ENCODE results near the gene DUSP8. TPM values are rescaled to one million over a fixed set of nuclear protein-coding genes. Genes with fewer than 3 reads are reported as not detected.
"Not testable (repeated sequence)": the region's sequence is repeated elsewhere in the genome, so short reads cannot be mapped to it uniquely, and the experiment has no call there.

DUSP8 gene
- polyA plus RNA-seq, 4 donors = 3.1 to 15.0 (median 7.1) TPM

GRCh38 chr11:1512531-1513258 is 59.4 kb downstream of the DUSP8 start:
- not testable (repeated sequence) for DNase-seq; FAIRE-seq; H3K27ac ChIP-seq (ENCODE audit: low read depth in 1 of 3, low read length in 2 of 3); H3K27me3 ChIP-seq (ENCODE audit: control insufficient read depth in 3 of 3, insufficient read depth in 3 of 3, low read length in 3 of 3); H3K9me3 ChIP-seq (ENCODE audit: control insufficient read depth in 2 of 2, insufficient read depth in 1 of 2, low read depth in 1 of 2, low read length in 1 of 2); H3K4me3 ChIP-seq (ENCODE audit: low read depth in 1 of 3, low read length in 3 of 3); H3K4me1 ChIP-seq (ENCODE audit: control insufficient read depth in 3 of 3, insufficient read depth in 2 of 3, low read depth in 1 of 3, low read length in 2 of 3)
- peaks cover 0 to 23% (median 0%) of the 10 kb centered on the region in 3 donors for H3K36me3 ChIP-seq (ENCODE audit: control insufficient read depth in 3 of 3, insufficient read depth in 2 of 3, low read depth in 1 of 3, low read length in 3 of 3)
- 68 to 76% (median 71%) methylated on average over 7 to 9 of the region's 9 CpGs for WGBS, 3 donors

- H3K27ac ChIP-seq (ENCODE audit: low read depth in 1 of 3, low read length in 2 of 3) = no peak overlapping the region
- no peaks in the 10 kb centered on the region for H3K27me3 ChIP-seq (ENCODE audit: control insufficient read depth in 3 of 3, insufficient read depth in 3 of 3, low read length in 3 of 3)
- whole genome bisulfite sequencing, 3 donors = 74 to 80% (median 75%) methylated on average over 12 of the region's 12 CpGs
- no peaks in the 10 kb centered on the region for H3K9me3 ChIP-seq (ENCODE audit: control insufficient read depth in 2 of 2, insufficient read depth in 1 of 2, low read depth in 1 of 2, low read length in 1 of 2)
- H3K4me1 ChIP-seq (ENCODE audit: control insufficient read depth in 3 of 3, insufficient read depth in 2 of 3, low read depth in 1 of 3, low read length in 2 of 3) = peaks cover 0 to 4% (median 2%) of the 10 kb centered on the region in 3 donors
- DNase-seq (no peak), FAIRE-seq (no peak)
- no peak overlapping the region for H3K4me3 ChIP-seq (ENCODE audit: low read depth in 1 of 3, low read length in 3 of 3)
- H3K36me3 ChIP-seq (ENCODE audit: control insufficient read depth in 3 of 3, insufficient read depth in 2 of 3, low read depth in 1 of 3, low read length in 3 of 3) = peaks cover 0 to 19% (median 0%) of the 10 kb centered on the region in 3 donors
Observed at GRCh38 chr11:1511937-1512496, 60.1 kb downstream of the DUSP8 start.

- Histone ChIP-seq H3K4me1 (ENCODE audit: control insufficient read depth in 3 of 3, insufficient read depth in 2 of 3, low read depth in 1 of 3, low read length in 2 of 3) (peaks cover 0 to 4% (median 2%) of the 10 kb centered on the region in 3 donors), H3K9me3 (ENCODE audit: control insufficient read depth in 2 of 2, insufficient read depth in 1 of 2, low read depth in 1 of 2, low read length in 1 of 2) (no peaks in the 10 kb centered on the region), H3K4me3 (ENCODE audit: low read depth in 1 of 3, low read length in 3 of 3) (no peak overlapping the region), H3K36me3 (ENCODE audit: control insufficient read depth in 3 of 3, insufficient read depth in 2 of 3, low read depth in 1 of 3, low read length in 3 of 3) (peaks cover 0 to 22% (median 0%) of the 10 kb centered on the region in 3 donors), H3K27ac (ENCODE audit: low read depth in 1 of 3, low read length in 2 of 3) (no peak overlapping the region), H3K27me3 (ENCODE audit: control insufficient read depth in 3 of 3, insufficient read depth in 3 of 3, low read length in 3 of 3) (no peaks in the 10 kb centered on the region)
- DNase-seq (no peak), FAIRE-seq (no peak)
- 83 to 86% (median 83%) methylated on average over 11 of the region's 11 CpGs for WGBS, 3 donors
Observed at GRCh38 chr11:1510928-1511327, 61.1 kb downstream of the DUSP8 start.

- WGBS, 3 donors = 78 to 91% (median 86%) methylated on average over 9 to 16 of the region's 18 CpGs
Observed at GRCh38 chr11:1510351-1510750, 61.7 kb downstream of the DUSP8 start.

GRCh38 chr11:1509626-1510255 is 62.3 kb downstream of the DUSP8 start:
- FAIRE-seq = no peak
- WGBS, 3 donors = 83 to 85% (median 85%) methylated on average over 10 to 20 of the region's 20 CpGs
- no peaks in the 10 kb centered on the region for H3K9me3 ChIP-seq (ENCODE audit: control insufficient read depth in 2 of 2, insufficient read depth in 1 of 2, low read depth in 1 of 2, low read length in 1 of 2)
- no peak overlapping the region for H3K27ac ChIP-seq (ENCODE audit: low read depth in 1 of 3, low read length in 2 of 3)
- H3K4me3 ChIP-seq (ENCODE audit: low read depth in 1 of 3, low read length in 3 of 3) = no peak overlapping the region
- no peak for DNase-seq
- H3K4me1 ChIP-seq (ENCODE audit: control insufficient read depth in 3 of 3, insufficient read depth in 2 of 3, low read depth in 1 of 3, low read length in 2 of 3) = no peaks in the 10 kb centered on the region
- no peaks in the 10 kb centered on the region for H3K27me3 ChIP-seq (ENCODE audit: control insufficient read depth in 3 of 3, insufficient read depth in 3 of 3, low read length in 3 of 3)
- H3K36me3 ChIP-seq (ENCODE audit: control insufficient read depth in 3 of 3, insufficient read depth in 2 of 3, low read depth in 1 of 3, low read length in 3 of 3) = peaks cover 0 to 22% (median 0%) of the 10 kb centered on the region in 3 donors

More at GRCh38 chr11:1510351-1510750, 61.7 kb downstream of the DUSP8 start:
- H3K27me3 ChIP-seq (ENCODE audit: control insufficient read depth in 3 of 3, insufficient read depth in 3 of 3, low read length in 3 of 3); H3K4me3 ChIP-seq (ENCODE audit: low read depth in 1 of 3, low read length in 3 of 3); FAIRE-seq; H3K4me1 ChIP-seq (ENCODE audit: control insufficient read depth in 3 of 3, insufficient read depth in 2 of 3, low read depth in 1 of 3, low read length in 2 of 3); DNase-seq; H3K9me3 ChIP-seq (ENCODE audit: control insufficient read depth in 2 of 2, insufficient read depth in 1 of 2, low read depth in 1 of 2, low read length in 1 of 2); H3K27ac ChIP-seq (ENCODE audit: low read depth in 1 of 3, low read length in 2 of 3): not testable (repeated sequence)
- peaks cover 0 to 22% (median 0%) of the 10 kb centered on the region in 3 donors for H3K36me3 ChIP-seq (ENCODE audit: control insufficient read depth in 3 of 3, insufficient read depth in 2 of 3, low read depth in 1 of 3, low read length in 3 of 3)

- Histone ChIP-seq H3K27ac (ENCODE audit: low read depth in 1 of 3, low read length in 2 of 3) (no peak overlapping the region), H3K27me3 (ENCODE audit: control insufficient read depth in 3 of 3, insufficient read depth in 3 of 3, low read length in 3 of 3) (no peaks in the 10 kb centered on the region)
- no peak for DNase-seq
Observed at GRCh38 chr11:1508986-1509385, 63.1 kb downstream of the DUSP8 start.

GRCh38 chr11:1508491-1508891 is 63.6 kb downstream of the DUSP8 start:
- H3K9me3 ChIP-seq (ENCODE audit: control insufficient read depth in 2 of 2, insufficient read depth in 1 of 2, low read depth in 1 of 2, low read length in 1 of 2) = no peaks in the 10 kb centered on the region
- H3K4me1 ChIP-seq (ENCODE audit: control insufficient read depth in 3 of 3, insufficient read depth in 2 of 3, low read depth in 1 of 3, low read length in 2 of 3) = no peaks in the 10 kb centered on the region
- FAIRE-seq = no peak
- no peak overlapping the region for H3K4me3 ChIP-seq (ENCODE audit: low read depth in 1 of 3, low read length in 3 of 3)
- no peak overlapping the region for H3K27ac ChIP-seq (ENCODE audit: low read depth in 1 of 3, low read length in 2 of 3)
- peaks cover 0 to 19% (median 0%) of the 10 kb centered on the region in 3 donors for H3K36me3 ChIP-seq (ENCODE audit: control insufficient read depth in 3 of 3, insufficient read depth in 2 of 3, low read depth in 1 of 3, low read length in 3 of 3)
- 78 to 88% (median 87%) methylated on average over 14 to 15 of the region's 15 CpGs for WGBS, 3 donors
- no peaks in the 10 kb centered on the region for H3K27me3 ChIP-seq (ENCODE audit: control insufficient read depth in 3 of 3, insufficient read depth in 3 of 3, low read length in 3 of 3)
- DNase-seq = no peak

More at GRCh38 chr11:1508986-1509385, 63.1 kb downstream of the DUSP8 start:
- FAIRE-seq = no peak
- Histone ChIP-seq H3K4me3 (ENCODE audit: low read depth in 1 of 3, low read length in 3 of 3) (no peak overlapping the region), H3K4me1 (ENCODE audit: control insufficient read depth in 3 of 3, insufficient read depth in 2 of 3, low read depth in 1 of 3, low read length in 2 of 3) (no peaks in the 10 kb centered on the region), H3K9me3 (ENCODE audit: control insufficient read depth in 2 of 2, insufficient read depth in 1 of 2, low read depth in 1 of 2, low read length in 1 of 2) (no peaks in the 10 kb centered on the region), H3K36me3 (ENCODE audit: control insufficient read depth in 3 of 3, insufficient read depth in 2 of 3, low read depth in 1 of 3, low read length in 3 of 3) (peaks cover 0 to 20% (median 0%) of the 10 kb centered on the region in 3 donors)
- WGBS, 3 donors = 83 to 90% (median 84%) methylated on average over 10 of the region's 10 CpGs

GRCh38 chr11:1507381-1508140 is 64.5 kb downstream of the DUSP8 start:
- DNase-seq (no peak), FAIRE-seq (no peak)
- 71 to 89% (median 85%) methylated on average over 21 of the region's 21 CpGs for WGBS, 3 donors
- peaks cover 0 to 25% (median 0%) of the 10 kb centered on the region in 3 donors for H3K36me3 ChIP-seq (ENCODE audit: control insufficient read depth in 3 of 3, insufficient read depth in 2 of 3, low read depth in 1 of 3, low read length in 3 of 3)
- no peaks in the 10 kb centered on the region for H3K4me1 ChIP-seq (ENCODE audit: control insufficient read depth in 3 of 3, insufficient read depth in 2 of 3, low read depth in 1 of 3, low read length in 2 of 3)
- no peak overlapping the region for H3K27ac ChIP-seq (ENCODE audit: low read depth in 1 of 3, low read length in 2 of 3)
- no peaks in the 10 kb centered on the region for H3K27me3 ChIP-seq (ENCODE audit: control insufficient read depth in 3 of 3, insufficient read depth in 3 of 3, low read length in 3 of 3)
- no peak overlapping the region for H3K4me3 ChIP-seq (ENCODE audit: low read depth in 1 of 3, low read length in 3 of 3)
- no peaks in the 10 kb centered on the region for H3K9me3 ChIP-seq (ENCODE audit: control insufficient read depth in 2 of 2, insufficient read depth in 1 of 2, low read depth in 1 of 2, low read length in 1 of 2)
